HepG2 (cell line): ENCODE data around the gene SCYL1. TPM values are rescaled to one million over a fixed set of nuclear protein-coding genes. Genes with fewer than 3 reads are reported as not detected.

Experiments used
- ARID5B ChIP-seq: IDR thresholded peaks from 2 replicates; pipeline ENCODE4 v1.4.0; 2020; ENCODE audit warnings: mild to moderate bottlenecking, missing genetic modification reagents
- ARNT2 ChIP-seq: sonication (generic); formaldehyde crosslinking; IDR thresholded peaks from 2 replicates; pipeline ENCODE4 v1.8.0; 2022; ENCODE audit warnings: mild to moderate bottlenecking, low read depth, missing genetic modification reagents, moderate library complexity
- ATF7 ChIP-seq, 2 experiments: fragments of 450-650 bp in 1 of 2; sonication (generic) in 1 of 2; formaldehyde crosslinking in 1 of 2; IDR thresholded peaks; 2 replicates each; pipeline versions ENCODE4 v1.4.0 to v1.6.1; 2016 to 2020; ENCODE audit warnings: antibody characterized with exemption in 1 of 2, mild to moderate bottlenecking in 1 of 2, missing genetic modification reagents in 1 of 2
- ATF7-NPFF ChIP-seq: sonication (generic); formaldehyde crosslinking; IDR thresholded peaks from 2 replicates; pipeline ENCODE4 v1.8.1; 2023; ENCODE audit warnings: mild to moderate bottlenecking, low read depth, missing genetic modification reagents, moderate library complexity
- BORCS8-MEF2B ChIP-seq: sonication (generic); formaldehyde crosslinking; IDR thresholded peaks from 2 replicates; pipeline ENCODE4 v1.8.0; 2022; ENCODE audit warnings: mild to moderate bottlenecking, missing genetic modification reagents
- ELF3 ChIP-seq: IDR thresholded peaks from 2 replicates; pipeline ENCODE4 v1.6.1; 2016; ENCODE audit warnings: missing genetic modification reagents, missing compliant biosample characterization
- HOMEZ ChIP-seq: IDR thresholded peaks from 2 replicates; pipeline ENCODE4 v1.6.1; 2016; ENCODE audit warnings: low read depth
- NCOA2 ChIP-seq: sonication (generic); formaldehyde crosslinking; IDR thresholded peaks from 2 replicates; pipeline ENCODE4 v1.8.0; 2022; ENCODE audit warnings: inconsistent platforms
- NFAT5 ChIP-seq: sonication (generic); formaldehyde crosslinking; IDR thresholded peaks from 2 replicates; pipeline ENCODE4 v1.4.0; 2020; ENCODE audit warnings: missing genetic modification reagents
- SALL1 ChIP-seq: sonication (generic); formaldehyde crosslinking; IDR thresholded peaks from 2 replicates; pipeline ENCODE4 v1.8.0; 2022; ENCODE audit warnings: mild to moderate bottlenecking, missing genetic modification reagents
- SAP130 ChIP-seq: IDR thresholded peaks from 2 replicates; pipeline ENCODE4 v1.6.1; 2016; ENCODE audit warnings: low read depth
- SMAD3 ChIP-seq: sonication (generic); formaldehyde crosslinking; IDR thresholded peaks from 2 replicates; pipeline ENCODE4 v1.4.0; 2020; ENCODE audit warnings: missing genetic modification reagents
- TRIM22 ChIP-seq: fragments of 450-650 bp; IDR thresholded peaks from 2 replicates; pipeline ENCODE4 v1.6.1; 2017
- YY1 ChIP-seq: IDR thresholded peaks from 2 replicates; pipeline ENCODE4 v1.6.1; 2011; ENCODE audit warnings: low read length, low read depth, moderate library complexity, mild to moderate bottlenecking; ENCODE audit not compliant: insufficient read depth, insufficient replicate concordance
- polyA plus RNA-seq, 8 experiments: library from polyadenylated mRNA; depleted of rRNA in 3 of 8; stranded (reverse) in 7 of 8; unstranded in 1 of 8; fragments of >200 nt; fragmentation: Illumina TruSeq in 4 of 8; extraction: Trizol in 4 of 8; gene quantifications; 2 replicates each; pipeline versions ENCODE4 v1.2.1 to v1.2.3, GENCODE V29; 2011 to 2016; ENCODE audit warnings: low read depth in 4 of 8, missing spikeins in 1 of 8, mixed read lengths in 1 of 8; ENCODE audit not compliant: insufficient read depth in 1 of 8
- total RNA-seq, 5 experiments: library from RNA; depleted of rRNA; stranded (reverse); fragments of >200 nt; fragmentation: Illumina TruSeq; extraction: Trizol; gene quantifications; 2 replicates each; pipeline ENCODE4 v1.2.3, GENCODE V29; 2016; ENCODE audit warnings: low read depth in 1 of 5

SCYL1 gene
- total and polyA plus RNA-seq, 2 of the 13 experiments (the other 11 are each of a cell fraction or from before 2014, with no cell fraction given), result 65.9 to 103 TPM

GRCh38 chr11:65498977-65499712 is 25.7 kb upstream of the SCYL1 start, which contains the start of gene MALAT1 (continued):
- TF ChIP-seq ARID5B (CRISPR knock-in tag), result peak; percentile 62; the same call in 1 of the 2 replicates
- TF ChIP-seq BORCS8-MEF2B (CRISPR knock-in tag), result 0 out of 2 replicates have a peak, but pooled peaks have one; percentile 50
- no peak for TF ChIP-seq ATF7-NPFF (CRISPR knock-in tag)
- TF ChIP-seq NCOA2, result peak; percentile 77
- TF ChIP-seq HOMEZ, result peak; percentile 85; the same call in 1 of the 2 replicates
- 0 out of 2 replicates have a peak, but pooled peaks have one; percentile 41 for TF ChIP-seq NFAT5
- peak; percentile 31; the same call in 1 of the 2 replicates for TF ChIP-seq ARNT2 (CRISPR knock-in tag)
- TF ChIP-seq ELF3 (CRISPR knock-in tag), result peak; percentile 77
- TF ChIP-seq YY1, result peak; percentile 51
- peak; percentile 88 for TF ChIP-seq ATF7 (IDR thresholded peaks at IDR 0.05)
- TF ChIP-seq ATF7 (CRISPR knock-in tag; IDR thresholded peaks at IDR 0.05), result no peak
- TF ChIP-seq SALL1, result peak; percentile 85
- no peak for TF ChIP-seq TRIM22
- peak; percentile 95 for TF ChIP-seq SAP130 (CRISPR knock-in tag)
- peak; percentile 94 for TF ChIP-seq SMAD3 (CRISPR knock-in tag)
